Limb (tissue), 2 donors: ENCODE results near the gene ELANE.
"Not testable (repeated sequence)": the region's sequence is repeated elsewhere in the genome, so short reads cannot be mapped to it uniquely, and the experiment has no call there.

Source experiments
- DNase-seq, 2 donors: peaks; one replicate each; pipeline ENCODE4 v3.0.0-alpha.2; 2016; ENCODE audit errors: extremely low spot score in 2 of 2

Gene ELANE

GRCh38 chr19:814152-815078 is 37.7 kb upstream of the ELANE start:
- peak in 1 of 2 donors; percentile 34 for DNase-seq

DNA sequence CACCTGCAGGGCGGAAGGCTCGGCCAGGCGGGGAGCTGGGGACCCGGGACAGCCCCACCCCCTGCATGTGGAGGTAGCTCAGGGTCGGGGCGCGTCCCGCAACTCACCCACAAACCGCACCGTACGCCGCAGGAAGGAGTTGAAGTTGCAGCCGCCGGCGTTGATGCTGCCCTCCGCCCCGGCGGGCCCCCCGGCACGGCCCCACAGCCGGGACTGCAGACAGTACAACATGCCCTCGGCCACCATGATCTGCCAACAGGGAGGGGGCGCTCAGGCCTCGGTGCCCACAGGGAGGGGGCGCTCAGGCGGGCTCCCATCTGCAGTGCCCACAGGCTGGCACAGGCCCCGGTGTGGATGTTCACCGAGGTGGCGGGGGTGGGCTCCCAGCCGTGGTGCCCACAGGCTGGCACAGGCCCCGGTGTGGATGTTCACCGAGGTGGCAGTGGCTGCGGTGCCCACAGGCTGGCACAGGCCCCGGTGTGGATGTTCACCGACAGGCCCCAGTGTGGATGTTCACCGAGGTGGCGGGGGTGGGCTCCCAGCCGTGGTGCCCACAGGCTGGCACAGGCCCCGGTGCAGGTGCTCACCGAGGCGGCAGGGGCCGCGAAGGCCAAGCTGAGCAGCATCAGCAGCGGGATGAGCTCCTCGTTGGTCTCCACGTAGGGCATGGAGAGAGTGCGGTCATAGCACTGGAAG is 36.9 kb upstream of the ELANE start:
- peak in 1 of 2 donors; percentile 30 for DNase-seq

- DNase-seq: no peak
Observed at GRCh38 chr19:815775-816499, 36.2 kb upstream of the ELANE start.

DNA sequence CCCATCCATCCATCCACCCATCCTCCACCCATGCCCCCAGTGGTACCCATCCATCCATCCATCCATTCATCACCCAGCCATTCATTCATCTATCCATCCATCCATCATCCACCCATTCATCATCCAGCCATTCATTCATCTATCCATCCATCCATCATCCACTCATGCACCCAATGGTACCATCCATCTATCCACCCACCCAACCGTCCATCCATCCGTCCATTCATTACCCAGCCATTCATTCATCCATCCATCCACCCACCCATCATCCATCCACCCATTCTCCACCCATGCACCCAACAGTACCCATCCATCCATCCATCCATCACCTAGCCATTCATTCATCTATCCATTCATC is 35.6 kb upstream of the ELANE start:
- no peak for DNase-seq

DNA sequence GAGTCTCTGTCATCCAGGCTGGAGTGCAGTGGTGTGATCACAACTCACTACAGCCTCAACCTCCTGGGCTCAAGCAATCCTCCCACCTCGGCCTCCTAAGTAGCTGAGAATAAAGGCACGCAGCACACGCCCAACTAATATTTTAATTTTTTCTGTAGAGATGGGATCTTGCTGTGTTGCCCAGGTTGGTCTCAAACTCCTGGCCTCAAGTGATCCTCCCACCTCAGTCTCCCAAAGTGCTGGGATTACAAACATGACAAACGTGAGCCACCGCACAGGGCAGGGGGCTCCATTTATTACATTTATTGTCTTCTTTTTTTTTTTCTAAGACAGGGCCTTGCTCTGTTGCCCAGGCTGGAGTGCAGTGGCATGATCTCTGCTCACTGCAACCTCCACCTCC is 31.9 kb upstream of the ELANE start:
- not testable (repeated sequence) for DNase-seq

- DNase-seq: peak in 1 of 2 donors; percentile 57
Observed at GRCh38 chr19:821231-821824, 30.8 kb upstream of the ELANE start.

GRCh38 chr19:821825-822503 is 30.1 kb upstream of the ELANE start, which contains the start of gene PLPPR3:
TSS of gene PLPPR3 (minus strand) at chr19:821955. CDS start at chr19:821559, 396 bp downstream.
- peak in 1 of 2 donors; percentile 86 for DNase-seq

GRCh38 chr19:823565-824121 is 28.5 kb upstream of the ELANE start:
- peak in 1 of 2 donors; percentile 28 for DNase-seq

- peak in 1 of 2 donors; percentile 29 for DNase-seq
Observed at GRCh38 chr19:824885-825284, 27.2 kb upstream of the ELANE start.

DNA sequence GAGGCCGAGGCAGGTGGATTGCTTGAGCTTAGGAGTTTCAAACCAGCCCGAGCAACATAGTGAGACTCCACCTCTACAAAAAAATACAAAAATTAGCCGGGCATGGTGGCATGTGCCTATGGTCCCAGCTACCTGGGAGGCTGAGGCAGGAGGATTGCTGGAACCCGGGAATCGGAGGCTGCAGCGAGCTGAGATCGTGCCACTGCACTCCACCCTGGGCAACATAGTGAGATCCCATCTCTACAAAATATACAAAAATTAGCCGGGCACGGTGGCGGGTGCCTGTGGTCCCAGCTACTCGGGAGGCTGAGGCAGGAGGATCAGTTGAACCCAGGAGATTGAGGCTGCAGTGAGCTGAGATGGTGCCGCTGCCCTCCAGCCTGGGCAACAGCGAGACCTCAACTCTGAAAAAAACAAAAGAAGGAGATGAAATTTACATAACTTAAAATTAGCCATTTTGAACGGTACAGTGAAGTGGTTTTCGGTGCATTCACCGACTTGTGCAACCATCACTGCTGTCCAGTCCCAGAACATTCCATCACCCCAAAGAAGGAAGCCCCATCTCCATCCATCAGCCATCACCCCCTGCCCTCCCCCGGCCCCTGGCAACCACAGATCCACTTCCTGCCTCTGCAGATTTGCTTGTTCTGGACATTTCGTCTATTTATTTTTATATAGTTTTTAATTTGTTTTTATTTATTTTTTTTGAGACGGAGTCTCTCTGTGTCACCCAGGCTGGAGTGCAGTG is 26.0 kb upstream of the ELANE start:
- no peak for DNase-seq

DNA sequence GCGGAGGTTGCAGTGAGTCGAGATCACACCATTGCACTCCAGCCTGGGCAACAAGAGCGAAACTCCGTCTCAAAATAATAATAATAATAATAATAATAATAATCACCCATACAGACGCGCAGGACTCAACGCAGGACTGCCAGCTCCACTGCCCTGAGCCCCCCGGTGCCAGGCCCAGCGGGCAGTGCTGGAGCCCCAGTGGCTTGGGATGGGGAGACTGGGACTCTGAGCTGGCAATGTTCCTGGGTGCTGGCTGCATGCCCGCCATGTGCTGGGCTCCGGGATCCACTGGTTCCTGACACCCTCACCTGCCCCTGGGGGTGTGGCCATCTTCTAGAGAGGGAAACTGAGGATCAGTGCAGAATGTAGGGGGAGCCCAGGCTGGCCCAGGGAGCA is 24.8 kb upstream of the ELANE start:
- no peak for DNase-seq

DNA sequence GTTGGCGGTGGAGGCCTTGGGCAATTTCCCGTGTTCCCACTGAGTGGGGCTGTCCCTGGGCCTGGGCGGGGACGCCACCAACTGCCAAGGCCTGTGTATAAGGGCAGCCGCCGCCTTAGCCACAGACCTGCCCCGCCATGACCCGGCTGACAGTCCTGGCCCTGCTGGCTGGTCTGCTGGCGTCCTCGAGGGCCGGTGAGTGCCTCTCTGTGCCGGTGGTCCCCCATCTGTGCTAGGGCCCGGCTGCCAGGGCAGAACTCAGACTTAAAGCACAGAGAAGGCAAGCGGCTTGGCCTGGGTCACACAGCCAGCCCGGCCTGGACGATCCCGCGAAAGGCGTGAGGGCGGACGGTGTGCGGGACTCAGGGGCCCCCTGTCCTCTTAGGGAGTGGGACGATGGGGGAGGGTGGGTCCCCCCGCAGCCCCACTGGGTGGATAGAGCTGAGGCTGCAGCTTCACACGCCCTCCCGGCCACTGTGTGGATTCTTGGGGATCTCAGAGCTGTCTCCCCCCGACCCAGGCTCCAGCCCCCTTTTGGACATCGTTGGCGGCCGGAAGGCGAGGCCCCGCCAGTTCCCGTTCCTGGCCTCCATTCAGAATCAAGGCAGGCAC is 24.3 kb upstream of the ELANE start, which contains the start of gene AZU1:
TSS of gene AZU1 (plus strand) at position 128 of the 612 bp plus-strand sequence. CDS start at position 138, 10 bp downstream.
- DNase-seq: no peak

DNA sequence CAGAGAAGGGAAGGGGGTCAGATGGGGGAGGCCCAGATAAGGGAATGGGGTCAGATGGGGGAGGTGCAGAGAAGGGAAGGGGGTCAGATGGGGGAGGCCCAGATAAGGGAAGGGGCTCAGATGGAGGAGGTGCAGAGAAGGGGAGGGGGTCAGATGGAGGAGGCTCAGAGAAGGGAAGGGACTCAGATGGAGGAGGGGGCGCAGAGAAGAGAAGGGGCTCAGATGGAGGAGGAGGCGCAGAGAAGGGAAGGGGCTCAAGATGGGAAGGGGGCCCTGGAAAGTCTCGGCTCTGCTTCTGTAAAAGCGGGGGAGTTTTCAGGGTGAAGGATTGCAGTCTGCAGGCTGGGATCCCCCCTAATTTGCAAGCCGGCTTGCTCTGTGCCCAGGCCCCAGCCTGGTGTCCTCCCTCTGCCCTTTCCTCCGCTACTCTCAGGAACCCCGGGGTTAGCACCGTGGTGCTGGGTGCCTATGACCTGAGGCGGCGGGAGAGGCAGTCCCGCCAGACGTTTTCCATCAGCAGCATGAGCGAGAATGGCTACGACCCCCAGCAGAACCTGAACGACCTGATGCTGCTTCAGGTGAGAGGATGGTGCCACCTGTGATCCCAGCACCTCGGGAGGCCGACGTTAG is 22.9 kb upstream of the ELANE start:
- no peak for DNase-seq

DNA sequence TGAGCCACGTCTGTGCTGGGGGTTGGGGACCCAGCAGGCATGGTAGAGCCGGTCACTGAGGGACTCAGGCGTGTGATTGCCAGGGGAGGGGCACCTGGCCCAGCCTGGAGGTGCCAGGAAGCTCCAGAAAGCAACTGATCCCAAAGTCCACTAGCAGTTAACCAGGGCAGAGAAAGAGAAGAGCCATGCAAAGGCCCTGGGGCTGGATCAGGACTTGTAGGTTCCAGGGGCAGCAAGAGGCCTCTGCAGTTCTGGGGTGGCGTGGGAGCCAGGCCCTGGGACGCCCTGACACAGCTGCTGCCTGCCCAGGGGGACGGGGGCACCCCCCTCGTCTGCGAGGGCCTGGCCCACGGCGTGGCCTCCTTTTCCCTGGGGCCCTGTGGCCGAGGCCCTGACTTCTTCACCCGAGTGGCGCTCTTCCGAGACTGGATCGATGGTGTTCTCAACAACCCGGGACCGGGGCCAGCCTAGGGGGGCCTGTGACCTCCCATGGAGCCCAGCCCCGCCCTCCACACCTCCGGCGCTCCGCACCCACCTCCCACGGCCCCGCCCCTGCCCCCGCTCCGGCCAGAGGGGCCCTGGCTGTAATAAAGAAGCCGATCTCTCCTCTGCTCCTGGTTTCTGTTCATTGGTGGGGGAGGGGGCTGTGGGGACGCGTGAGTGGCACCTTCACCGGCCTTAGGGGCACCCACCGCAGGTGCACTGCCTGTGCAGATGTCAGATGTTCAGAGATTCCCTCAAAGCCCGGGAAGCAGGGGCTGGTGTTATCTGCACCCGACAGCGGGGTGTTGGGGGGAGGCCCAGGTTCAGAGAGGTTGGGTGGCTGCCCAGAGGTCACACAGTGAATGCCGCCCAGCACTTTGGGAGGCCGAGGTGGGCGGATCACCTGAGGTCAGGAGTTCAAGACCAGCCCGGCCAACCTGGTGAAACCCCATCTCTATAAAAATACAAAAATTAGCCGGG is 20.4 kb upstream of the ELANE start:
- DNase-seq: no peak

- no peak for DNase-seq
Observed at GRCh38 chr19:834216-834615, 17.9 kb upstream of the ELANE start.

DNA sequence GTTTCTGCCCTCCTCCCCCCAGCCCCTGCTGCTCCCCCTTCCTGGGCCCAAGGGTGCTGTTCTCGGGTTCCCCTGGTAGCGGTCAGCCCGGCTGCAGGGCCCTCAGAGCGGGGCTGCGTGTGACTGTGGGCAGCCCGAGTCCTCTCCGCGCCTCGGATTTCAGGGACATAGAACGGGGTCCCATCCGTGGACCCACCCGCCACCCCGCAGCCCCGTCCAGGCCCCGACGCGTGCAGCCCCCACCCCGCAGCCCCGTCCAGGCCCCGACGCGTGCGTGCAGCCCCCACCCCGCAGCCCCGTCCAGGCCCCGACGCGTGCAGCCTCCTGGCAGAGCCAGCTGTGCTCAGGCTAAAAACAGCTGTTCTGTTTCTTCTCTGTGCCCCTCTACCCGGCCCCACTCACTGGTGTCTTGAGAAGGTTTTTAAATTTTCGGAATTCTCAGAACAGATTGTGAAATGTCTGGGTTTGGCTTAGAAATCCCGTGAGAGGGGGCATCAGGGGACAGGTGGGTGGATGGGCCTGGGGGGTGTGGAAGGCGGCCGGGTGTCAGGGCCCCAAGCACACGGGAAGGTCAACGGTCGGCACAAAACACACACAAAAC is 16.8 kb upstream of the ELANE start:
- peak; percentile 43 to 65 for DNase-seq

DNA sequence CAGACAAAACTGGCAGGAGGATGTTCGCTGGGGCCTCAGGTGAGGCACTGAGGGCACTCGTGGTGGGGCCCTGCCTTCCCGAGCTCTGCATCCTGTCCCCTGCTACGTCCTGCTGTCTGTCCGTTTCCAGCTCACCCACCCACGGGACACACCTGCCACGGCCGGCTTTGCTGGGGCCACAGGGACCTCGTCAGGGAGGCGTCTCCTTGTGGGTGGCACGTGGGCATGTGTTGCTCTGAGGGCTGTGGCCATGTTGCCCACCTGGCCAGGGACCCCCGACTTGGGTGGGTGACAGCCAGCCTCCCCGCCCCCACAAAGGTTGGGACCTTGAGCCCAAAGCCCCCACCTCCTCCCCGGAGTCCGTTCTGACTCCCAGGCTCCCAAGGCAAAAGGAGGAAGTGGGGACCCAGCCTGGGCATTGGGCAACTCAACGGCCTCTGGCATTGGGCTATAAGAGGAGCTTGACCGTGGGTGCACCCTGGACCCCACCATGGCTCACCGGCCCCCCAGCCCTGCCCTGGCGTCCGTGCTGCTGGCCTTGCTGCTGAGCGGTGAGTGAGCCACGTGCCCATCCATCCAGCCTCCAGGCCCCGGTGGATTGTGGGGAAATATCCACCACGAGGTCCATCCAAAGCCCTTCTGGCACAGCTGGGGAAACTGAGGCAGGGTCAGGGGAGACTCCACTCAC is 11.4 kb upstream of the ELANE start, which contains the start of gene PRTN3:
TSS of gene PRTN3 (plus strand) at position 481 of the 688 bp plus-strand sequence. CDS start at position 491, 10 bp downstream.
- no peak for DNase-seq
